IPS-18a (cell line): ENCODE results near the gene ZNF697.

Source experiments
- H3K27ac ChIP-seq: one replicate; pipeline ENCODE4 v1.5.1; 2013; ENCODE audit warnings: low read length
- H3K27me3 ChIP-seq: one replicate; pipeline ENCODE4 v1.6.1; 2013; ENCODE audit warnings: mild to moderate bottlenecking, low read length; ENCODE audit not compliant: control insufficient read depth, insufficient read depth
- H3K36me3 ChIP-seq: one replicate; pipeline ENCODE4 v1.6.1; 2013; ENCODE audit warnings: low read depth, low read length; ENCODE audit not compliant: control insufficient read depth
- H3K4me1 ChIP-seq: one replicate; pipeline ENCODE4 v1.6.1; 2013; ENCODE audit warnings: low read depth, low read length; ENCODE audit not compliant: control insufficient read depth
- H3K4me3 ChIP-seq: one replicate; pipeline ENCODE4 v1.5.1; 2013; ENCODE audit warnings: low read length
- H3K9ac ChIP-seq: one replicate; pipeline ENCODE4 v1.6.1; 2013; ENCODE audit warnings: mild to moderate bottlenecking, low read length, moderate library complexity
- H3K9me3 ChIP-seq: one replicate; pipeline ENCODE4 v1.6.1; 2013; ENCODE audit warnings: low read depth, low read length; ENCODE audit not compliant: control insufficient read depth

Gene ZNF697

DNA sequence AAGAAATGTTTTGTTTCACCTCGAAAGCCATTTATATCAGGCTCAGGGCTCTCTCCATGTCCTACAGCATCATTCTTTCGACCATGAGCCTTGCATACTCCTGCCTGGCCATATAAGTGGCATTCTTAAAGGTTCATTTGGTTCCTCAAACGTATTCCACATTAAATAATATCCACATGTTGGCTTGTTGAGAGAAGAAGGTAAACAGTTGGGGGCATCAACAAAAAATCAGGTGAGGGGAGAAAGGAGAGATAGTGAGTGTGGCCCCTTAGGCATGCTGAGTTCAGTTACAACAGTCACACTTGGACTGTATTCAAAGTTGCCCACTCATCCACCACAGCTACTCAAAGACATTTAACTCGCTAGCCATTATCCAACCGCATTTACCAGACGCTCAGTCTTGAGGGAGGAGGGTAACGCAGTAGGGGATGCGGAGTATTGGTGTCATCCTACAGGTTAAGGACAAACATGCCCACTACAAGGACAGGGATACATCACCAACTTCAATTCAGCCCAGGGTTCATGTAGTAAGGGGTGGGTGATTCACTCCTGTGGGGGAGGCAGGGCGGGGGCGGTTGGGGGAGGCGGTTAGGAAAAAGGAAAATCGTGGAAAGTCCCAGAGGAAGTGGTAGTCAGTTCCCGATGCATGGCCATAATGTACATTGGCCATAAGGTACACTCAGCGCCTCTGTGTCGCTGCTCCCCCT is 1.4 kb downstream of the ZNF697 start:
- Histone ChIP-seq H3K9me3 (no peaks in the 10 kb centered on the region), H3K27me3 (peaks cover 19% of the 10 kb centered on the region), H3K36me3 (no peaks in the 10 kb centered on the region), H3K4me1 (peaks cover 17% of the 10 kb centered on the region), H3K4me3 (peak overlapping the region; percentile 90), H3K9ac (peak overlapping the region; percentile 86), H3K27ac (no peak overlapping the region)

DNA sequence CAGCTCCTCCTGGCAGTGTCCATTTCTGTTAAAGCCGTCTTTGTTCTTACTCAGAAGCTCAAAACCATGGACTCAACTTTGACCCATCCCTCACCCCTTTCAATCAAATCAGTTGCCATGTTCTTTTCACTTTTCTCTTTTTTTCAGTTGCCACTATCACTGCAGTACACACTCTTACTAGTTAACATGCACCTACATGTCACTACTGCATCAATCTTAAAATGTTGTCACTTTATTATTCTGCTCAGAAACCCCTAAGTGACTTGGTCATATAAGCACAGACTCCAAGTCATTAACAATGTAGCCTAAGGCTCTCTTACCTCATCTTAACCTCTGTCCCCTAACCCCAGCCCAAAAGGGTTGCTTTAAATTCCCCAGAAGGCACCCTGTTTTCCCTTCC is 9.0 kb downstream of the ZNF697 start:
- no peak overlapping the region for H3K27ac ChIP-seq

DNA sequence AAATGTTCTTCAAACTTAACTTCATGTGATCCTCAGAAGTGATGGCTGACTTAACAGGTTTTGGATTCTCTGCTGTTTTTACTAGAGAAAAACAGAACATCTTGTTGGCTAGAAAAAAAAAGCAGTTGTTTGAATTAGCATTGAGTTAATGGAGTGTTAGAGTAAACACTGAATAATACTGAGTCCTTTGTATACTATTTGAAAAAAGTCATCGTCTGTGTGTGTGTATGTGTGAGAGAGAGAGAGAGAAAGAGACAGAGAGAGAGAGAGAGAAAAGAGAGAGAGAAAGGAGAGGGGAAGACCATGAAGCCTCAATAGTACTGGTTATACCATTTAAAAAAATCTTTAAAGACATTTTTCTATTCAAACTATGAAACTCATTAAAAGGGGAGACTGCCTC is 10.4 kb downstream of the ZNF697 start:
- Histone ChIP-seq H3K4me3 (no peak overlapping the region), H3K4me1 (peaks cover 4% of the 10 kb centered on the region), H3K27me3 (no peaks in the 10 kb centered on the region), H3K27ac (no peak overlapping the region), H3K9ac (no peak overlapping the region), H3K9me3 (no peaks in the 10 kb centered on the region), H3K36me3 (no peaks in the 10 kb centered on the region)

More for the DNA sequence above, 9.0 kb downstream of the ZNF697 start:
- H3K4me1 ChIP-seq, result peaks cover 4% of the 10 kb centered on the region
- no peak overlapping the region for H3K4me3 ChIP-seq
- H3K36me3 ChIP-seq, result no peaks in the 10 kb centered on the region
- no peaks in the 10 kb centered on the region for H3K9me3 ChIP-seq
- no peak overlapping the region for H3K9ac ChIP-seq
- no peaks in the 10 kb centered on the region for H3K27me3 ChIP-seq

DNA sequence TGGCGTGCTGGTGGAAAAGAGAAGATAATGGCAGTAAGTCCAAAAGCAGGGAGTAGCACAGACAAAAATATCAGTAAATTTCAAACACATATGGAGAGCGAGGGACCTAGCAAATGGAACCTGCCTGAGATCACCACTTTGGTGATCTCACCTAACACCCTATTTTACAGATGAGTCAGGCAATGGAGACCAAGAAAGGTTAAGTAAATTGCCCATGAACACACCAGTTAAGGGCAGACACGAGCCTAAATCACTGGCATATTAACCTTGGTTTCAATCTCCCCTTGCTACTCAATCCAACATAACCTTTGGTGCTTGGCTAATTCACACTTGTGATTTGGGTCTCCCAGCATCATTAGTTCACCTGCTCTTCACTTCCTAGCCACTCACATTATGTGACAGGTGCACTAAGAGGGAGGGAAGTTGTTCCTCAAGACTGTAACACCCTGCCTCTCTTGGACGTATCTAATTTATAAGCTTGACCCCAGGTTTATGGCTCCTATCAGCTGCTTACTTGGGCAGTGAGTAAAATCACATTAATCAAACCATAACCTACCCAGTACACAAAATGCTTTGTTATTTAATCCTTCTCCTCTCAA is 11.5 kb downstream of the ZNF697 start:
- peaks cover 4% of the 10 kb centered on the region for H3K4me1 ChIP-seq
- no peaks in the 10 kb centered on the region for H3K36me3 ChIP-seq
- no peak overlapping the region for H3K27ac ChIP-seq
- no peak overlapping the region for H3K4me3 ChIP-seq
- H3K27me3 ChIP-seq, result no peaks in the 10 kb centered on the region
- no peak overlapping the region for H3K9ac ChIP-seq
- no peaks in the 10 kb centered on the region for H3K9me3 ChIP-seq

DNA sequence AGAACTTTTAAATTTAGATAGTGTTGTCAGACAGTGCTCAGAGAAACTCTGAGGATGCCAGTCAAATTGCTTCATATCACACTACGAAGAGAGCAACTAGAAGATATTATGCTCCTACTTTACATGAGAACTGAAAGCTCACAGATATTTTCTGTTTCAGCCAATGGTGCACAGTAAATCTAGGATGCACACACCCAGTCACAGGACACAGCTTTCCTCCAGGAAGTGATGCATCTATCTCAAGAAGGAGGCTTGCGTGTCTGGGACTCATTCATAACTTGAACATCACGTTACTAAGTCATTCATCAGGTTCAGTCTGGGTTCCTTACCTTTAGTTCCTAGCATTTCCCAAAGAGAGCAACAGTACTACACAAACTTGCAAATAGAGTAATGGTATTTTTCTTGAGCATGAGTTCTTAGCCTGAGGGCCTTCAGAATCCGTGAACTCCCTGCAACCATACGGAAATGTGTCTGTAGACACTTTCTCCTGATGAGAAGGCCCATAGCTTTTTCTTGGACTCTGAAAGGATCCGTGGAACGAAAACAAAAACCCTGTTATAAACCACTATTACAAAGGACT is 12.2 kb downstream of the ZNF697 start:
- Histone ChIP-seq H3K36me3 (no peaks in the 10 kb centered on the region), H3K4me3 (no peak overlapping the region), H3K9ac (no peak overlapping the region), H3K9me3 (no peaks in the 10 kb centered on the region), H3K27me3 (no peaks in the 10 kb centered on the region), H3K27ac (no peak overlapping the region), H3K4me1 (peaks cover 2% of the 10 kb centered on the region)

DNA sequence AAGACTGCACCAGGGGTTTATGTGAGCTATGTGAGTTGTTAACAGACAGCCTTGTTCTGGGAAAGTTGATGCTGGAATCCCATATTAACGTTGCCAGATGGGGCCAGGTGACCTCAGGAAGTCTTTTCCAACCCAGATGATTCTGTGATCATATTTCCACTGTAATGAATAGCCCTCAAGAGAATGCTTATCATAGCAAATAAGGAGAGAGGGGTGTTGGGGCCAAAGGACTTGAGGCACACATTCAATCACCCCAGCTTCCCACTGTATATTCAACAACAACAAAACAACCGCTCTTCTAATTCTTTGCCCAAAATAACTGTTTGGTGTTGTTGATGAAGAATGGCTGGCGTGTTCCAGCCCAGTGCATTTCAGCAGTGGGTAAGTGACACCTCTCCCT is 14.1 kb downstream of the ZNF697 start:
- Histone ChIP-seq H3K9me3 (no peaks in the 10 kb centered on the region), H3K27me3 (no peaks in the 10 kb centered on the region), H3K4me3 (no peak overlapping the region), H3K4me1 (no peaks in the 10 kb centered on the region), H3K9ac (no peak overlapping the region), H3K27ac (no peak overlapping the region), H3K36me3 (no peaks in the 10 kb centered on the region)

DNA sequence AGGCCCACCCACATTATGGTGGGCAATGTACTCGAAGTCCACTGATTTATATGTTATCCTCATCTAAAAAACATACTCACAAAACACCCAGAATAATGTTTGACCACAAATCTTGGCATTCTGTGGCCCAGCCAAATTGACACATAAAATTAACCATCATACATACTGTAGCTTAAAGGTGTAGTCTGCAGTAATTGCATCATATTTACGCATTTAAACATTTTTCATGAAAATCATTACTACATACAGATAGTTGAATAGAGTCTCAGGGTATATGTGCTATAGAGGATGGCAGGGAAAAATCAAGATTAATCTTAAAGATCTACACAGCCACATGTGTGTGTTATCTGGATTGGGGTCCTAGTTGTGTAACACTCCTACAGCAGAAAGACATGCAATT is 14.5 kb downstream of the ZNF697 start:
- Histone ChIP-seq H3K9ac (no peak overlapping the region), H3K4me1 (no peaks in the 10 kb centered on the region), H3K36me3 (no peaks in the 10 kb centered on the region), H3K9me3 (no peaks in the 10 kb centered on the region), H3K4me3 (no peak overlapping the region), H3K27ac (no peak overlapping the region), H3K27me3 (no peaks in the 10 kb centered on the region)

DNA sequence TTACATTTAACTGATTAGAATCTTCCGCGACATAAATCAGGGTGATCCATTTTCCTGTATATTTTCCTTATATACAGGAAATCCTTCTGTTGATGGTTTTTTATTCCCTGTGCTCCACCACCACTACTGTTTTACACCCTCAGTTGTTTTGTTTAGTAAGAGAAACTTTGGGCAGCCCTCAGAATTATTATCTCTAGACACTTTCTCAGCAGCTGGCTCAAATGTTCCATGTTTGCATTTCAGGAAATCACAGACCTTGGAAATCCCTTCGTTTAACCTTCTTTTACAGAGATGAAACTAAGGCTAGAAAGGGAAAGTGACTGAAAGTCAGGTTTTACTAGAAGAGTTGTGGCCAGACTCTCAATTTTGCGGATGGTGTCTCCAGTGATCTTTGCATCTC is 15.2 kb downstream of the ZNF697 start:
- H3K36me3 ChIP-seq, result no peaks in the 10 kb centered on the region
- H3K9me3 ChIP-seq, result no peaks in the 10 kb centered on the region
- H3K27ac ChIP-seq, result no peak overlapping the region
- H3K9ac ChIP-seq, result no peak overlapping the region
- no peaks in the 10 kb centered on the region for H3K4me1 ChIP-seq
- no peaks in the 10 kb centered on the region for H3K27me3 ChIP-seq
- no peak overlapping the region for H3K4me3 ChIP-seq

DNA sequence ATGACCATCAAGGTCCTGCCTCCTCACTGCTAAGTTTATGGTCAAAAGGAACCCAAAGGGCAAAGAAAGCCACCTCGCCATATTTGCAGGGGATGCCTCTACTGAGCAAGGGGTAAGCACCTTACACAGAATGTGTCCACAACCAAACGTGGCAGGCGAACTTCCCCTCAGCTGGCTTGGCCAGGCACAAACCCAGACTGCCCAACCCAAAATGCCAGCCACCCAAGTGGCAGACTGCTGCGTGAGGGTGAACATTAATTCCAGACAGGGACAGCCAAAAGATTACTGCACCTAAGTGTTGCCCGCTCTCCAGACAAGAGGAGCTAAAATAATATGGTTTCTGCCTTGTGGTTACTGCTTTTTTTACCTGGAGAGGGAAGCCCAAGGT is 16.0 kb downstream of the ZNF697 start:
- Histone ChIP-seq H3K4me1 (no peaks in the 10 kb centered on the region), H3K9me3 (no peaks in the 10 kb centered on the region), H3K27ac (no peak overlapping the region), H3K27me3 (no peaks in the 10 kb centered on the region), H3K36me3 (no peaks in the 10 kb centered on the region), H3K4me3 (no peak overlapping the region), H3K9ac (no peak overlapping the region)

DNA sequence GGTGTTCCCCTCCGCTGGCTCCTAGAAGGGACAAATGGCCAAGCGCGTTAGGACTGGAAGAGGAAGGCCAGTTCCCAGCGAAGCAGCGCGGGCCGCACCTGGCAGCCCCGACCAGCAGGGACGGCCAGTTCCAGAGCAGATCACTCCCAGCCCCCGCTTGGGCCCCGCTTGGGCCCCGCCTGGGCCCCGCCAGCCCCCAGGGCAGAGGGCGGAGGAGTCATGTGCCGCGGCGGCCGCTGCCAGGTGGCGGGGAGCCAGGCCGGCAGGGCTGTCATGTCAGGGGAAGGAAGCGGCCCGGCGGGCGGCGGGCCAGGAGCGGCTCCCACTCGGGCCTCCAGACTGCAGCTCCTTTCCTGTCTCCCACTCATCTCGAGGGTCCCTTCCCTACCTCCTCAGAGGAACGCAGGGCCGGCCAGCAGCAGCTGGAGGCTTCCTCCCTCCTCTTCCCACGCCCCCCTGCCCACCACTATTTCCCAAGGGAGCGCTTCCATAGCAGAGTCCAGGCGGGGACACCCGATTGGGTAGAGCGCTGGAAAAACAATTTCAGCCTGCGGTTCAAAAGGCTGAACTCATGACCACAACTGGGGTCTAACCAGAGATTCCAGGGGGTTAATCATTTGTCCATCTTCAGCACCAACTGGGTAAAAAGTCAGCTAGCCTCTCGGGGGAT is 16.5 kb downstream of the ZNF697 start:
- Histone ChIP-seq H3K4me3 (no peak overlapping the region), H3K27ac (no peak overlapping the region)

DNA sequence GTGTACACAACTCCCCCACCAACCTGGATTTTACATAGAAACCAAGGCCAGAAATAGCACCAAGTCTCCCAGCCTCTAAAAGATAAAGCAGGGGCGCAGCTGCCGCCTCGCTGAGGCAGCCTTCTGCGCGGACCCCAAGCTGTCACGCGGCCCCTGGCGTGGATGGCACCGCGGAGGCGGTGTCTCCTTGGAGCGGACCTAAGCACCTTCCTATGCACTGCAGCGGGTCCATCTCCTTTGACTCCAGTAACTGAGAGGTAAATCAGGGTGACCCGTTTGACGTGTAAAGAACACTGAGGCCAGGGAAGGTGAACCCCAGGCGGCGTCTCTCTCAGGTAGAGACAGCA is 17.0 kb downstream of the ZNF697 start:
- Histone ChIP-seq H3K9ac (no peak overlapping the region), H3K27ac (no peak overlapping the region), H3K4me3 (no peak overlapping the region), H3K9me3 (no peaks in the 10 kb centered on the region), H3K27me3 (no peaks in the 10 kb centered on the region), H3K4me1 (no peaks in the 10 kb centered on the region), H3K36me3 (no peaks in the 10 kb centered on the region)

More for the DNA sequence above, 16.5 kb downstream of the ZNF697 start:
- Histone ChIP-seq H3K9me3 (no peaks in the 10 kb centered on the region), H3K9ac (no peak overlapping the region), H3K36me3 (no peaks in the 10 kb centered on the region), H3K27me3 (no peaks in the 10 kb centered on the region), H3K4me1 (no peaks in the 10 kb centered on the region)
